Mononuclear cell (primary cell): ENCODE data around the gene BANK1. TPM values are rescaled to one million over a fixed set of nuclear protein-coding genes. Genes with fewer than 3 reads are reported as not detected.
"Not testable (repeated sequence)": the region's sequence is repeated elsewhere in the genome, so short reads cannot be mapped to it uniquely, and the experiment has no call there.

Experiments
- H3K27me3 ChIP-seq: 2 replicates; pipeline ENCODE4 v1.6.0; 2011; ENCODE audit warnings: low read length, control low read depth; ENCODE audit not compliant: insufficient read depth
- H3K4me1 ChIP-seq: 2 replicates; pipeline ENCODE4 v1.5.1; 2011; ENCODE audit warnings: mild to moderate bottlenecking, low read length, control low read depth; ENCODE audit not compliant: insufficient read depth
- H3K4me3 ChIP-seq: 2 replicates; pipeline ENCODE4 v1.5.1; 2011; ENCODE audit warnings: mild to moderate bottlenecking, low read length, moderate library complexity
- H3K9me3 ChIP-seq: 2 replicates; pipeline ENCODE4 v1.5.1; 2011; ENCODE audit warnings: low read depth, mild to moderate bottlenecking, control low read depth, low read length
- total RNA-seq: library from RNA; depleted of rRNA; stranded (reverse); fragments of >200 nt; gene quantifications from one replicate; pipeline ENCODE4 v1.2.3, GENCODE V29; 2012

BANK1 gene
- total RNA-seq, 1 donor = 31.7 TPM

GRCh38 chr4:101888472-101888871 lies 97.9 kb downstream of the BANK1 start:
- H3K27me3 ChIP-seq = no peaks in the 10 kb centered on the region
- H3K4me1 ChIP-seq = no peaks in the 10 kb centered on the region
- no peak overlapping the region for H3K4me3 ChIP-seq

GRCh38 chr4:101905527-101905926 lies 115.0 kb downstream of the BANK1 start:
- H3K27me3 ChIP-seq, H3K4me3 ChIP-seq, H3K9me3 ChIP-seq, H3K4me1 ChIP-seq: not testable (repeated sequence)

More at GRCh38 chr4:101888472-101888871, 97.9 kb downstream of the BANK1 start:
- H3K9me3 ChIP-seq = peaks cover 12% of the 10 kb centered on the region

GRCh38 chr4:101910786-101911373 lies 120.3 kb downstream of the BANK1 start:
- no peaks in the 10 kb centered on the region for H3K27me3 ChIP-seq
- no peaks in the 10 kb centered on the region for H3K9me3 ChIP-seq
- H3K4me1 ChIP-seq = no peaks in the 10 kb centered on the region
- H3K4me3 ChIP-seq = no peak overlapping the region

- Histone ChIP-seq H3K9me3 (no peaks in the 10 kb centered on the region), H3K27me3 (no peaks in the 10 kb centered on the region), H3K4me3 (no peak overlapping the region), H3K4me1 (no peaks in the 10 kb centered on the region)
Measured at GRCh38 chr4:101911616-101912015, 121.1 kb downstream of the BANK1 start.

GRCh38 chr4:101914761-101915160 lies 124.2 kb downstream of the BANK1 start:
- Histone ChIP-seq H3K27me3 (no peaks in the 10 kb centered on the region), H3K9me3 (no peaks in the 10 kb centered on the region), H3K4me3 (no peak overlapping the region), H3K4me1 (no peaks in the 10 kb centered on the region)

- Histone ChIP-seq H3K4me3 (no peak overlapping the region), H3K9me3 (no peaks in the 10 kb centered on the region), H3K4me1 (no peaks in the 10 kb centered on the region), H3K27me3 (no peaks in the 10 kb centered on the region)
Measured at GRCh38 chr4:101919373-101919977, 128.9 kb downstream of the BANK1 start.

GRCh38 chr4:101921370-101921769 lies 130.8 kb downstream of the BANK1 start:
- H3K4me3 ChIP-seq = no peak overlapping the region
- H3K9me3 ChIP-seq = no peaks in the 10 kb centered on the region
- no peaks in the 10 kb centered on the region for H3K27me3 ChIP-seq
- no peaks in the 10 kb centered on the region for H3K4me1 ChIP-seq

- H3K27me3 ChIP-seq = no peaks in the 10 kb centered on the region
- H3K9me3 ChIP-seq = no peaks in the 10 kb centered on the region
- no peak overlapping the region for H3K4me3 ChIP-seq
- no peaks in the 10 kb centered on the region for H3K4me1 ChIP-seq
Measured at GRCh38 chr4:101931619-101932018, 141.1 kb downstream of the BANK1 start.

GRCh38 chr4:101933855-101934254 lies 143.3 kb downstream of the BANK1 start:
- Histone ChIP-seq H3K27me3 (no peaks in the 10 kb centered on the region), H3K4me1 (no peaks in the 10 kb centered on the region), H3K9me3 (no peaks in the 10 kb centered on the region), H3K4me3 (no peak overlapping the region)

GRCh38 chr4:101938836-101939235 lies 148.3 kb downstream of the BANK1 start:
- no peaks in the 10 kb centered on the region for H3K27me3 ChIP-seq
- no peaks in the 10 kb centered on the region for H3K4me1 ChIP-seq
- H3K9me3 ChIP-seq = no peaks in the 10 kb centered on the region
- no peak overlapping the region for H3K4me3 ChIP-seq

GRCh38 chr4:101941816-101942358 lies 151.4 kb downstream of the BANK1 start:
- no peak overlapping the region for H3K4me3 ChIP-seq
- H3K4me1 ChIP-seq = no peaks in the 10 kb centered on the region
- no peaks in the 10 kb centered on the region for H3K27me3 ChIP-seq
- no peaks in the 10 kb centered on the region for H3K9me3 ChIP-seq

GRCh38 chr4:101942891-101943290 lies 152.4 kb downstream of the BANK1 start:
- H3K4me3 ChIP-seq = no peak overlapping the region
- H3K27me3 ChIP-seq = no peaks in the 10 kb centered on the region
- no peaks in the 10 kb centered on the region for H3K4me1 ChIP-seq
- H3K9me3 ChIP-seq = no peaks in the 10 kb centered on the region

- H3K27me3 ChIP-seq = no peaks in the 10 kb centered on the region
- H3K9me3 ChIP-seq = no peaks in the 10 kb centered on the region
- no peak overlapping the region for H3K4me3 ChIP-seq
- H3K4me1 ChIP-seq = no peaks in the 10 kb centered on the region
Measured at GRCh38 chr4:101944649-101945048, 154.1 kb downstream of the BANK1 start.

- Histone ChIP-seq H3K9me3 (no peaks in the 10 kb centered on the region), H3K4me1 (no peaks in the 10 kb centered on the region), H3K4me3 (no peak overlapping the region), H3K27me3 (no peaks in the 10 kb centered on the region)
Measured at GRCh38 chr4:101948055-101948454, 157.5 kb downstream of the BANK1 start.

- H3K4me3 ChIP-seq = no peak overlapping the region
- H3K4me1 ChIP-seq = no peaks in the 10 kb centered on the region
- no peaks in the 10 kb centered on the region for H3K27me3 ChIP-seq
- H3K9me3 ChIP-seq = no peaks in the 10 kb centered on the region
Measured at GRCh38 chr4:101948951-101949350, 158.4 kb downstream of the BANK1 start.
